GM21381 (cell line): ENCODE measurements around the gene CDSN.
"Not testable (repeated sequence)": the region's sequence is repeated elsewhere in the genome, so short reads cannot be mapped to it uniquely, and the experiment has no call there.

ENCODE experiments used
- ATAC-seq: cut with Tn5 transposase; IDR thresholded peaks from one replicate; pipeline ENCODE4 v1.9.1; 2021; ENCODE audit warnings: mild to moderate bottlenecking, moderate library complexity; ENCODE audit not compliant: unreplicated experiment

Gene CDSN

GRCh38 chr6:31090973-31091364 lies 29.3 kb downstream of the CDSN start:
- ATAC-seq, result no peak

- no peak for ATAC-seq
These were observed 29.8 kb downstream of the CDSN start for GRCh38 chr6:31090275-31090972.

GRCh38 chr6:31087494-31088089 lies 32.7 kb downstream of the CDSN start:
- no peak for ATAC-seq

GRCh38 chr6:31086788-31087440 lies 33.3 kb downstream of the CDSN start:
- ATAC-seq, result no peak

- ATAC-seq, result no peak
These were observed 36.4 kb downstream of the CDSN start for GRCh38 chr6:31083742-31084354.

- ATAC-seq, result no peak
These were observed 38.4 kb downstream of the CDSN start for GRCh38 chr6:31081872-31082271.

GRCh38 chr6:31079656-31080261 lies 40.5 kb downstream of the CDSN start:
- no peak for ATAC-seq

GRCh38 chr6:31076611-31077010 lies 43.6 kb downstream of the CDSN start:
- no peak for ATAC-seq

- no peak for ATAC-seq
These were observed 44.7 kb downstream of the CDSN start for GRCh38 chr6:31075528-31075927.

- ATAC-seq, result no peak
These were observed 45.8 kb downstream of the CDSN start for GRCh38 chr6:31074401-31074800.

GRCh38 chr6:31070711-31071197 lies 49.5 kb downstream of the CDSN start:
- no peak for ATAC-seq

- ATAC-seq, result no peak
These were observed 51.4 kb downstream of the CDSN start for GRCh38 chr6:31068669-31069340.

GRCh38 chr6:31067891-31068668 lies 52.2 kb downstream of the CDSN start:
- not testable (repeated sequence) for ATAC-seq

- not testable (repeated sequence) for ATAC-seq
These were observed 53.2 kb downstream of the CDSN start for GRCh38 chr6:31067028-31067427.

- no peak for ATAC-seq
These were observed 54.7 kb downstream of the CDSN start for GRCh38 chr6:31065556-31065955.
